GM21526 (cell line): ENCODE data around the gene PDE7B.
"Not testable (repeated sequence)": the region's sequence is repeated elsewhere in the genome, so short reads cannot be mapped to it uniquely, and the experiment has no call there.

Source experiments
- ATAC-seq: cut with Tn5 transposase; IDR thresholded peaks from one replicate; pipeline ENCODE4 v1.9.1; 2021; ENCODE audit warnings: moderate library complexity; ENCODE audit not compliant: unreplicated experiment, low FRiP score

The PDE7B gene

DNA sequence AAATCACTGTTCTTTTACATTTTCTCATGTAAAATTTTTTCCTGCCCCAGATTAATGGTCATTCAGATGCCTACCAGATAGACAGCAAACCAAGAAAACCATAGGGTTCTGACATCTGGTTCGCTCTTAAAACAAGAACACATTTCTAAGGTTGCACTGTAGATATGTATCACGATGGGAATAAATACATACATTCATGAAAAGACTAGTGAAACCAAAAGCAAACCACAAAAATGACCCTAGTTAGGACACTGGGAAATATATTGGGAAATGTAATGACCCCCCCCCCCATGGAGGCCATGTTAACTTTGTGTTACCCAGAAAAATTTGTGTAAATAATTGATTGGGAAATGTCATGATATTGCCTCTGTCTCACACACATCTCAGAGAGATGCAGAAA, 361.1 kb downstream of the PDE7B start:
- ATAC-seq: no peak

DNA sequence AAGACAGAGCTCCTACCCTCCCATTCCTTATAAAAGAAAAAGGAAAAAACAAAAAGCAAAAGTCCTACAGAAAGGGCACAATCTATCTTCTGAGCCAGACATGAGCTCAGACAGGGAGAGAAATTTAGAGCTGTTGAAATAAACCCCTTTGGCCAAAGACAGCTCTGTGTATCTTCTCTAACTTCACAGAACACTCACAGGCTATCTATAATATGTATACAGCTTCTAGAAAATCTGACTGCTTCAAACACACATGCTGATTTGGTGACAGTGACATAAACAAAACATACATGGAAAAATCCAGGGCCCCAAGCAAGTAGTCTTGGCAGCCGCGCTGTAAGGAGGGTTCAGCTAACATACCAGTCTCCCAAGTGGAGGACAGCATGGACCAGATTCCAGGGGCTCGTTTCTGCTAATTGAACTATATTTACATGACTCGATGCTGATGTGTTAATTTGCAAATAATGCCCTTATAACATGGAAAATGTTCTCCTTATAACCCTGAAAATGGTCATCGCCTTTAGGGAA, 361.6 kb downstream of the PDE7B start:
- ATAC-seq: no peak

DNA sequence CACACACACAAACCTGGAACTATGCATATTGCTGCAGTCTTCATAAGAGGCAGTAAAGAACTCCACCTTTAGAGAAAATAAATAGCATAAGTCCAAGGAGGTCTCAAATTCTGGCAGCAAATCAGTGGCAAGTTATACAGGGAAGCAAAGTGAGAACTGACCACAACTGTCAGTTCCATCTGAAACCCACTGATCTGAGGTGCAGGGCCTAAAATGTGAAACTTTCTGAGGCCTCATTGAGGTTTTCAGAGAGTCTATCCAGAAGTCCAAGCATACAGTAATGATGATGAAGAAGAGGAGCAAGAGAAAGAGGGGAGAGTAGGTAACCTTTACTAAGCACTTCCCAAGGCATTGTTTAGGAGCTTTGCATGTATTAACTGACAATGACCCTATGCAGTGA, 362.4 kb downstream of the PDE7B start:
- no peak for ATAC-seq

DNA sequence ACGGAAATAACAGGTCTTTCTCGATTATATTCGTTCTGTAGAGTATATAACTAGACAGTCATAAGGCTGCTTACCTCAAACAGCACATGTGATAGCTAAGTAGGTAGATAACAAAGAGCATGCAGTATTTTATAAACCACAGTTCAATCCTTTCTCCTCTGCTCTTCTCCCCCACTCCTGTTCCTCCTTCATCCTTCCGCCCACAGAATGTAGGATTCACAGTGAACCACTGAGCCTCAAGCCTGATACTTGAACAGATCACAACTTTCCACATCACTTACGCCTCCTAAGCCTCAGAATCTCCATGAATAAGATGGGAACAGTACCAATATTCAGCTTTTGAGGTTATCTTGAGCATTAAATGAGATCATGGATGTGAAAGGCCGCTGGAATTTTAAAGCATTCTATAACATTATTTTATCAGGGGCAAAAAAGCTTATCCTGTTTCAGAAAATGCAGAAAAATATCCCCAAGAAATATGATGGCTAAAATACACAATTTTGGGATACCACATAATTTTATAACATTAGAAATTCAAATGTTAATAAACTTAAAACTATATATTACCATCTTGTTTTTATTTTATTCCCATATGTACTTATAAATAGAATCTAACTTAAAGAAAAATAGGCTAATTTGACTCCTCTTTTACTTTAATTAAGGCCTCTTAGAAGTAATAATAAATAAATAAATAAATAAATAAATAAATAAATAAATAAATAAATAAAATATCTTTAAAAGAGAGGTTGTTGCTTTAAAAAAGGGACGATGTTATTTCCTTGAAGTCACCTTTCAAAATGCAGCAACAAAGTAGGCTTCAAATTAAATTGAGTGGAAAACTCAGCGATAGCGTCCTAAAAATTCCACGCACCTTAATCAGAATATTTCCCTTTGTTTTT, 365.3 kb downstream of the PDE7B start:
- ATAC-seq: no peak

DNA sequence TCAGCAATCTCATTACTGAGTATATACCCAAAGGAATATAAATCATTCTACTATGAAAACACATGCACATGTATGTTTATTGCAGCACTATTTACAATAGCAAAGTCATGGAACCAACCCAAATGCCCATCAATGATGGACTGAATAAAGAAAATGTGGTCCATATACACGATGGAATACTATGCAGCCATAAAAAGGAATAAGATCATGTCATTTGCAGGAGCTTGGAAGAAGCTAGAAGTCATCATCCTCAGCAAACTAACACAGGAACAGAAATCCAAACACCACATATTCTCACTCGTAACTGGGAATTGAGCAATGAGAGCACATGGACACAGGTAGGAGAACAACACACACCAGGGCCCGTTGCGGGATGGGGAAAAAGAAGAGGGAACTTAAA, 373.5 kb downstream of the PDE7B start:
- not testable (repeated sequence) for ATAC-seq

DNA sequence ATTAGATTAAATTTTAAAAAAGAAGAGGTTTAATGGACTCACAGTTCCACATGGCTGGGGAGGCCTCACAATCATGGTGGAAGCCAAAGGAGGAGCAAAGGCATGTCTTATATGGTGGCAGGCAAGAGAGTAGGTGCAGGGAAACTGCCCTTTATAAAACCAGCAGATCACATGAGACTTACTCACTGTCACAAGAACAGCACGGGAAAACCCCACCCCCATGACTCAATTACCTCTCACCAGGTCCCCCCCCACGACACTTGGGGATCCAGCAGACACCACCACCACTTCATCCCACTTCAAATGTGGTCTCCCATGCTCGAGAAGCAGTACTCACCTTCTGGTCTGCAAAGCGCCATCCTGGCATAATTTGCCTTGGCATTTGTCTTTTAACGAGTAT, 374.0 kb downstream of the PDE7B start:
- ATAC-seq: no peak

DNA sequence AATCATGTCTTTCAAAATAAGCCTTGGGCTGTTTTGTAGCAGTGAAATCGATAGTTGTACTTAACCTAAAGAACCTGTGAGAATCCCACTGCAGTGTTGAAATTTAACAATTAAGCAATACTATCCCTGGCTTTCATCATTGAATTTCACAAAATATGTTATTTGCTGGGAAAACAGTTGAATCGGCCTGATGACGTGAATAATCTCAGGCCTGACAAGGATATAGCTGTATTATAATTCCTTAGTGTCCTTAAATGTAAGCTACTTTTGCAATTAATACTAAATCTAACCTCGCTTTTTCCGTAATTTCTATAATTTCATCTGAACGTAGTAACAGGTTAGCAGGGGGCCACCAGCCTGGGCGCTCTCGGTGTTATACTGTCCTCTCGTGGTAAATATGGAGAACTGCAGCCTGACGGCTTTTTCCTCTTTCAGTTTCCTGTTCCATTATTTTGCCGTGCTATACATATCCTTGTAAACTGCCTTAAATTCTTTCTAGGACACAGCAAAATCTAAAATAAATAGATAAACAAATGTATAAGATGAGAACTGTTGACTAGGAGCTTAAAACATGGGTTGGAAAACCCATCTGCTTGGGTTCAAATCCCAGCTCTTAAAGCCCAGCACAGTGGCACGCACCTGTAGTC, 374.6 kb downstream of the PDE7B start:
- peak; percentile 63 for ATAC-seq

DNA sequence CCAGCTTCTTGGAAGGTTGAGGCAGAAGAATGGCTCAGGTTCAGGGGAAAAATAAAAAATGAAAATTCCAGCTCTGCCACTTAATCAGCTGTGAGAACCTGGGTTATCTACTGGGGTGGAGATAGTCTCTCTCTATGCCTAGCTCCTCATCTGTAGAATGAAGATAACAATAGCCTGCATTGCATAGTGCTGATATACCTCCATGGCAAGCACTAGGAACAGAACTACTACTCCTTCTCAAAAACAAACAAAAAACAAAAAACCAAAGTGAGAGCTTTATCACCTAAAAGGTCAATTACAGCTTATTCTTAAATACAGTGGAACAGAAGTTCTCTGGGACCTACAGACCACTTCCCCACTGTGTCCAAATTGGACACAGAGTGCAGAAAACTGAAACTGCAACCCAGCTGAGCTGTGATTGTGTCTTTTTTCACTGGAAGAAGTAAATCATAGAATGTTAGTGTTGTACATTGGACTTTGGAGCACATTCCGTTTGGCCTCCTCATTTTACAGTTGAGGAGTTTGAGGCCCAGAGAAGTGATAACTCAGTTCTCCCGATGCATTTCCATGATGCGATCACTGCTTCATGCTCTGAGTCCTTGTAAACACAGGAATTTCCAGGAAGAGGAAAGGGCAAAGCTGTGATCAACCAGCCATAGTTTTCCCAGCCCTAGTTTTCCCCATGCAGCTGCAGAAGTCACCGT, 375.3 kb downstream of the PDE7B start:
- peak; percentile 34 for ATAC-seq

DNA sequence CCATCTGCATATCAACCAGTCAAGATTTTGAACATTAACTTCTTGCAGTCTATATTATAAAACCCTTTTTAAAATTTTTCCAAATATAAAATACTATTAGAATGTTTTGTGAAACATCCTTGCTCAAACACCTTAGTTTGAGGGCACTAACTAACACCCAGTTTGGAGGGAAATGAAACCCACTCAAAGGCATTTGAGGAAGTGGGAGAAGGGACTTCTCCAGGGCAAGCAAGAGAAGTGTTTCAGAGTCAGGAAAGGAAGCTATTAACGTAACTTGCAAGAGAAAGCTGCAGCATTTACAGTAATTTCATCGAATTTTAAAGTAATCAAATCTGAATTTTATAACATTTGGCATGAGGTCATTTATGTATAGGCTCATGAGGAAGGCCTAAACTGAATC, 377.3 kb downstream of the PDE7B start:
- peak; percentile 50 for ATAC-seq

DNA sequence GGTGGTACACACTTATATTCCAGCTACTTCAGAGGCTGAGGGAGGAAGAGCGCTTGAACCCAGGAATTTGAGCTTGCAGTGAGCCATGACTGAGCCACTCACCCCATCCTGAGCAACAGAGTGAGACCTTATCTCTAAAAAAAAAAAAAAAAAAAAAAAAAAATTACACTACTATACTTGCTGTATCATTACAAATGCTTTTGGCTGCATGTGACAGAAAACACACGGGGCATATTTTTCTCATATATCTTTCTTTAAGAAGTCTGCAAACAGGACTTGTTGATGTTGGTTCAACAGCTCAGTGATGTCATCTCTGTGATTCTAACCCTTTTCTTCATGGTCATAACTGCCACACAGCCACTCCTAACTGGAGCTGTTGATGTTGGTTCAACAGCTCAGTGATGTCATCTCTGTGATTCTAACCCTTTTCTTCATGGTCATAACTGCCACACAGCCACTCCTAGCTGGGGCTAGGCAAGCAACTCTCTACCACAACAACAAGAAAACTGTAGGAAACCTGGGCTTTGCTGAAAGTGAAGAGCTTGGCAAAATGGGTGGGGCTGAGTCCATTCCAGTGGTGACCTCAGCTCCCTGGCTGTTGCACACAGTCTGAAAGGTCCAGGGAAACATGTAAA, 378.8 kb downstream of the PDE7B start:
- ATAC-seq: no peak

DNA sequence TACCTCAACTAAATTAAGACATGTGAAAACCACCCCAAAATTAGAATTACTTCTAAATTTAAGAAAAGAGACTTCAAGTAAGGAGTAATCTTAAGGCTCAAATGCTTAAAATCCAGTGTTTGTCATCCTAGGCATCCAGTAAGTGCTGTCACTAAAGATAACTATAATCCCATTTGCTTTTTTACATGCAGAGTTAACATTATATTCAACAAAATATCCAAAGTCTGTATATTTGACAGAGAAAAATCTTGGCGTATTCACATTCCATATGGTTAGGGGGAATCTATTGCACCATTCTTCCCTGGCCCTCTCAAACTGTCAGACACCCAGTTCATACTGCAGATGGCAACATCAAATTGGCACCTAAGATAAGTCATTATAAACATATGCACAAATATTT, 381.2 kb downstream of the PDE7B start:
- no peak for ATAC-seq

DNA sequence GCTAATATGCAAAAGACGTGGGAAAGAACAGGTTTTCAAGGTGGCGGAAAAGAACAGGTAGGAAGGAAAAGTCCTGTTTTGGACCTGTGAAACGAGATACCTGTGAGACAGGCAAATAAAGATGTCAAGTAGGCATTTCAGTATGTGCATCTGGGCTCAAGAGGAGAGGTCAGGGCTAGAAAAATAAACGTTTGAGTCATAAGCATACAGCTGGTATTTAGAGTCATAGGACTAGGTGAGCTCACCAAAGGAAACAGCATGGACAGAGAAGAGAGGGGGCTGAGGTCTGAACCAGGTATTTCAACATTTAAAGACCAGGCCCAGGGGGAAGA, 383.7 kb downstream of the PDE7B start:
- ATAC-seq: no peak

DNA sequence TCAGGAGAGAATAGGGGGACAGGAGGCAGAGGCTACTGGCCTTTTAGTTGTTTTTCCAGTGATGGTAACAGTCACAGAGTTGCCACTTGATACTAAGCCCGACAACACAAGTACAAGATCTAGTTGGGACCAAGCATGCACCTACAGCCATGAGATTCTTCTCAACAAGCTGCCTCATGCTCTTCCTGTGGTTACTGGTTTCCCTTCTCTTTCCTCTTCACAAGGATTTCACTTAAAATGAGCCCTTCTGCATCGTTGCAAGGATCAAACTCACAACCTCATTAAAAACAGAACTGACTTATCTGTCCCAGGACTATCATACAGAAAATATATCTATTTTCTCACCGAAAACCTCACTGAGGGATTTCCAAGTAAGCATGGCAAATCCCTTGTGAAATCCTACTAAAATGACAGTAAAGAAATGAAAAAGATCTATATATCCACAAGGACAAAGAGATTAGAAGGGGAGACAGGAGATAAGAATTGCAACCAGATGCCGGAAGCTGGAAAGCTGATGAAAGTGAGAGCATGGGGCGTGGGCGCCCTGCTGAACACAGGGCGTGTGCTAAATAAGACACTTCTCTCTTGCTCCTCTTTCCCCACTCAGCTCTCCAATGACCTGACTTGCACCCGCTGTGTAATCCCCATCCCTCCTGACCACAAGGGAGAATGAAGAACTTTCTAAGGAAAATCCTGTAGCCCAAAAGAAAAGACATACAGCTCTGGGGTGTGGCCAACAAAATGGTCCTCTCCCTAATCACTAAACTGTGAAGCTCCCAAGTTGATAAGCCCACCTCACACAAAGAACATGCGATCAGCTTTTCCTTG, 385.2 kb downstream of the PDE7B start:
- ATAC-seq: no peak

DNA sequence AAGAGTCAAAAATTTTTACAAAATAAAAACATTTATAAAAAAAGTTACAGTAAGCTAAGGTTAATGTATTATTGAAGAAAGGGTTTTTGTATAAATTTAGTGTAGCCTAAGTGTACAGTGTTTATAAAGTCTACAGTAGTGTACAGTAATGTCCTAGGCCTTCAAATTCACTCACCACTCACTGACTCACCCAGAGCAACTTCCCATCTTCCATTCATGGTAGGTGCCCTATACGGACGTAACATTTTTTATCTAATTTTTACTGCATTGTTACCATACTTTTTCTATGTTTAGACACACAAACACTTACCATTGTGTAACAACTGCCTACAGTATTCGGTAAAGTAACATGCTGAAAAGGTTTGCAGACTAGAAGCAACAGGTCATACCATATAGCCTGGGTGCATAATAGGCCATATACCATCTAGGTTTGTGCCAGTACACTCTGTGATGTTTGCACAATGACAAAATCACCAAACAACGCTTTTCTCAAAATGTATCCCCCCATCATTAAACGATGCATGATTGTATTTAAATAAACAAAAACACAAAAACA, 392.6 kb downstream of the PDE7B start:
- ATAC-seq: no peak
